Upper lobe of left lung (tissue), 6 donors: ENCODE measurements around the gene NGEF. TPM values are rescaled to one million over a fixed set of nuclear protein-coding genes. Genes with fewer than 3 reads are reported as not detected.

Experiments
- ATAC-seq, 2 donors: fragments of 200-7000 bp; cut with Tn5 transposase; one replicate each; pipeline ENCODE4 v1.9.1; 2022; ENCODE audit warnings: mild to moderate bottlenecking in 2 of 2, moderate library complexity in 2 of 2; ENCODE audit not compliant: low FRiP score in 2 of 2
- DNase-seq, 2 donors: peaks; one replicate each; pipeline ENCODE4 v3.0.0-alpha.2; 2019 to 2020
- H3K27ac ChIP-seq, 4 donors: fragments of 200-600 bp; sonication (generic); one replicate each; pipeline ENCODE4 v1.5.1; 2016 to 2019
- H3K27me3 ChIP-seq, 4 donors: fragments of 200-600 bp; sonication (generic); one replicate each; pipeline ENCODE4 v1.5.1; 2017 to 2019
- H3K36me3 ChIP-seq, 4 donors: fragments of 200-600 bp; sonication (generic); one replicate each; pipeline ENCODE4 v1.5.1; 2016 to 2019
- H3K4me1 ChIP-seq, 4 donors: fragments of 200-600 bp; sonication (generic); one replicate each; pipeline ENCODE4 v1.5.1; 2018 to 2019
- H3K4me3 ChIP-seq, 4 donors: fragments of 200-600 bp; sonication (generic); one replicate each; pipeline ENCODE4 v1.5.1; 2017 to 2019; ENCODE audit warnings: mild to moderate bottlenecking in 2 of 4, moderate library complexity in 1 of 4
- H3K9me3 ChIP-seq, 4 donors: fragments of 200-600 bp; sonication (generic); one replicate each; pipeline ENCODE4 v1.5.1; 2018 to 2019
- EP300 ChIP-seq, 4 donors: sonication (generic); formaldehyde crosslinking; IDR thresholded peaks; one replicate each; pipeline ENCODE4 v1.5.1; 2017; ENCODE audit warnings: antibody characterized with exemption in 4 of 4, control low read depth in 2 of 4
- POLR2A ChIP-seq, 4 donors: fragments of 450-650 bp; IDR thresholded peaks; one replicate each; pipeline ENCODE4 v1.5.1; 2016 to 2017; ENCODE audit warnings: antibody characterized with exemption in 4 of 4, mild to moderate bottlenecking in 2 of 4
- POLR2AphosphoS5 ChIP-seq, 2 donors: sonication (generic); formaldehyde crosslinking; IDR thresholded peaks; one replicate each; pipeline ENCODE4 v1.5.1; 2017; ENCODE audit warnings: antibody characterized with exemption in 2 of 2
- WGBS, 2 donors: methylation state at CpG; one replicate each; pipeline ENCODE4 v1.1.5; 2017 to 2018; 5-methylcytosine and 5-hydroxymethylcytosine counted together
- total RNA-seq, 6 donors: library from RNA; depleted of rRNA in 4 of 6; stranded (reverse); fragments of >200 nt in 4 of 6; gene quantifications; one replicate each; pipeline versions ENCODE4 v1.1.0 to v1.2.1, GENCODE V29; 2016 to 2021
- TF ChIP-seq, protein P1 (sequence below), 6 experiments: fragments of 450-650 bp in 4 of 6; fragments of 200-600 bp in 2 of 6; sonication (generic) in 2 of 6; IDR thresholded peaks; one replicate each; pipeline ENCODE4 v1.5.1; 2016 to 2019; ENCODE audit warnings: antibody characterized with exemption in 6 of 6
- donor health status: DM: no; HTN: no; CAD: no; lungs with moderate emphysema.
- donor health status: DM: no; HTN: yes; CAD: no; lungs with severe emphysema.

Gene NGEF
- total RNA-seq, 6 donors from 2014 or later: 0.29 to 6.3 (median 0.98) TPM; not detected in 1

DNA sequence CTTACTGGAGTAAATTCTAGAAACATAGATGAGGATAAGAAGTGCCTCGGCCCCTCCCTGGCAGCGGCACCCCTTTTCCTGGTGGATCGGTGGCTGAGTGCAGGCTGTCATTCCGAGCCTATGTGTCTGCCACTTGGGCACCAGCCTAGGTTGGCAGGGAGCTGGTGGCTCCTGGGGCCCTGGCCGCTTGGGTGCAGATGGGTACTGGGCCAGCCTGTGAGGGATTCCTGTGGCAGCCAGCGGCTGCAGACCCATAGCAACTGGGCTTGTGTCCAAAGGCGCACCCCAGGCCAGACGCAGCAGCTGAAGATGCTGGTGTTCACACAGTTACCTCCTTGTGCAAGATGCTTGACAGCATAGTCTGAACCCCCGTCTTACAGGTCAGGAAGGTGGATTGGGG is 140.2 kb downstream of the NGEF start:
- Histone ChIP-seq H3K9me3 (no peaks in the 10 kb centered on the region), H3K27me3 (peaks cover 0 to 20% (median 12%) of the 10 kb centered on the region in 4 donors), H3K27ac (no peak overlapping the region), H3K36me3 (no peaks in the 10 kb centered on the region), H3K4me1 (peaks cover 7 to 18% (median 14%) of the 10 kb centered on the region in 4 donors), H3K4me3 (no peak overlapping the region)
- ATAC-seq (no peak), DNase-seq (peak in 1 of 2 donors; percentile 57)
- TF ChIP-seq POLR2AphosphoS5 (IDR thresholded peaks at IDR 0.05) (no peak), POLR2A (IDR thresholded peaks at IDR 0.05) (no peak), EP300 (IDR thresholded peaks at IDR 0.05) (no peak)
- TF ChIP-seq, protein P1, sequence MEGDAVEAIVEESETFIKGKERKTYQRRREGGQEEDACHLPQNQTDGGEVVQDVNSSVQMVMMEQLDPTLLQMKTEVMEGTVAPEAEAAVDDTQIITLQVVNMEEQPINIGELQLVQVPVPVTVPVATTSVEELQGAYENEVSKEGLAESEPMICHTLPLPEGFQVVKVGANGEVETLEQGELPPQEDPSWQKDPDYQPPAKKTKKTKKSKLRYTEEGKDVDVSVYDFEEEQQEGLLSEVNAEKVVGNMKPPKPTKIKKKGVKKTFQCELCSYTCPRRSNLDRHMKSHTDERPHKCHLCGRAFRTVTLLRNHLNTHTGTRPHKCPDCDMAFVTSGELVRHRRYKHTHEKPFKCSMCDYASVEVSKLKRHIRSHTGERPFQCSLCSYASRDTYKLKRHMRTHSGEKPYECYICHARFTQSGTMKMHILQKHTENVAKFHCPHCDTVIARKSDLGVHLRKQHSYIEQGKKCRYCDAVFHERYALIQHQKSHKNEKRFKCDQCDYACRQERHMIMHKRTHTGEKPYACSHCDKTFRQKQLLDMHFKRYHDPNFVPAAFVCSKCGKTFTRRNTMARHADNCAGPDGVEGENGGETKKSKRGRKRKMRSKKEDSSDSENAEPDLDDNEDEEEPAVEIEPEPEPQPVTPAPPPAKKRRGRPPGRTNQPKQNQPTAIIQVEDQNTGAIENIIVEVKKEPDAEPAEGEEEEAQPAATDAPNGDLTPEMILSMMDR (IDR thresholded peaks at IDR 0.05): no peak
- WGBS, 2 donors: 75 to 93% methylated on average over 2 to 9 of the region's 9 CpGs

DNA sequence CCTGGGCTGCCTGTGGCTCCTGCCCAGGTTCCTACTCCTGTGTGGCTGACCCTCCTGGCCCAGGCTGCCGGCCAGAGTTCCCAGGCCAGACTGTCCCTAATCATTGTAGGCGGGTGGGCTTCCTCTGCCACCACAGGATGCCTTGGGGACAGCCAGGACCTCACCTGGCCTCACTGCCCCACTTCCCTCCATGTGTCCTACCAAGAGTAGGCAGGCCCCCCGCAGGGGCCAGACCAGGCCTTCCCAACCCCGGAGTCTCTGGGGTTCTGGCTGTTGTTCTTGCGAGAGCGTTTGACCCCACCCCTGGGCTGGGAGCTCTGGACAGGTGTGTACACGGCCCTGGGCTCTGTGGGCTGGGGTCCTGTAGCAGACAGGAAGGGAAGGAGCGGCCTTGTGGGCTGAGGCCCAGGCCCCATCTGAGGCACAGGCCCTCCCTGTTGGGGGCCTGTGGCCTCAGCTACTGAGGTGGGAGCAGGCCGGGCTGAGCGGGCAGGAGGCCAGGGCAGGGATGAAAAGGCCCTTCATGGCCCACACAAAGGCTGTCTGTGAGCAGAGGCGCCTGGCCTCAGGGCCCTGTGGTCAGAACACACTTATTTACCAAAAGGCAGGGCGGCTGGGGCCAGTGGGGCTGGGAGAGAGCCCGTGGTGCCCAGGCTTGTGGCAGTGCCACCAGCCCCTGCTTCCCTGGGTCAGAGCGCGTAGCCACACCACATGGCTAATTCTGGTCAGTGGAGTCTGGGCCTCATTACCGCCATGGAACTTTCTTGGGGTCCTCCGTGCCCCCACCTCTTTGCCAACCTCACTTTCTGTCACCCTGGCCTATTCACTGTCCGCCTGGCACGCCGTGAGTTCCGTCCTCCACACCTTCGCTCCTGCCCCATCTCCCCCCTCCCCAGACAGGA is 141.0 kb downstream of the NGEF start:
- DNase-seq (peak in 1 of 2 donors; percentile 58), ATAC-seq (peak in 1 of 2 donors; percentile 10)
- TF ChIP-seq POLR2A (IDR thresholded peaks at IDR 0.05) (no peak), POLR2AphosphoS5 (IDR thresholded peaks at IDR 0.05) (no peak), EP300 (IDR thresholded peaks at IDR 0.05) (no peak)
- TF ChIP-seq, protein P1 (IDR thresholded peaks at IDR 0.05): no peak
- no peak overlapping the region for H3K4me3 ChIP-seq
- no peaks in the 10 kb centered on the region for H3K36me3 ChIP-seq
- peaks cover 0 to 19% (median 11%) of the 10 kb centered on the region in 4 donors for H3K27me3 ChIP-seq
- H3K9me3 ChIP-seq: no peaks in the 10 kb centered on the region
- WGBS, 2 donors: 94% methylated on average over 16 to 19 of the region's 22 CpGs
- peaks cover 7 to 18% (median 14%) of the 10 kb centered on the region in 4 donors for H3K4me1 ChIP-seq
- no peak overlapping the region for H3K27ac ChIP-seq

DNA sequence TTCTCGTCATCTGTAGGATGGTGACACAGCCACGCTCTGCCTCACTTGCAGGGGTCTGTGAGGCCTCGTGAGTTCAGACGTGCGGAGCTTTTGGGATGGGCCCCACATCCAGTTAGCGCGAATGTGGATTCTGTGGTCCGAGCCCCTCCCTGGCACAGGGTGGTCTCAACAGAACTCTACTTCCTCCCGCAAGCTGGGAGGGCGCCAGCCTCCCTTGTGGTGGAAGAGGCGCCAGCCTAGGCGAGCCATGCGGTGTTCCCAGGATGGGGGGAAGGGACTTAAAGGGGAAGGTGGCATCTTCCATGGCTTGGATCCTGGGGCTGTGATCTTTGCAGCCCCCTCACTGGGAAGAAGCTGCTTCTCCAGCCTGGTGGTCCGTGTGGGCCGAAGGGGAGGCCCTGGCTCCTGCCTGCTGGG is 141.6 kb downstream of the NGEF start:
- TF ChIP-seq, protein P1 (IDR thresholded peaks at IDR 0.05): no peak
- TF ChIP-seq POLR2A (IDR thresholded peaks at IDR 0.05): no peak
- no peak for TF ChIP-seq EP300 (IDR thresholded peaks at IDR 0.05)
- no peak for TF ChIP-seq POLR2AphosphoS5 (IDR thresholded peaks at IDR 0.05)
- Histone ChIP-seq H3K36me3 (no peaks in the 10 kb centered on the region), H3K27ac (no peak overlapping the region), H3K4me1 (peaks cover 7 to 12% (median 8%) of the 10 kb centered on the region in 4 donors), H3K9me3 (no peaks in the 10 kb centered on the region), H3K27me3 (peaks cover 0 to 13% (median 7%) of the 10 kb centered on the region in 4 donors), H3K4me3 (no peak overlapping the region)
- ATAC-seq (no peak), DNase-seq (no peak)
- 71 to 76% methylated on average over 10 to 13 of the region's 15 CpGs for WGBS, 2 donors

DNA sequence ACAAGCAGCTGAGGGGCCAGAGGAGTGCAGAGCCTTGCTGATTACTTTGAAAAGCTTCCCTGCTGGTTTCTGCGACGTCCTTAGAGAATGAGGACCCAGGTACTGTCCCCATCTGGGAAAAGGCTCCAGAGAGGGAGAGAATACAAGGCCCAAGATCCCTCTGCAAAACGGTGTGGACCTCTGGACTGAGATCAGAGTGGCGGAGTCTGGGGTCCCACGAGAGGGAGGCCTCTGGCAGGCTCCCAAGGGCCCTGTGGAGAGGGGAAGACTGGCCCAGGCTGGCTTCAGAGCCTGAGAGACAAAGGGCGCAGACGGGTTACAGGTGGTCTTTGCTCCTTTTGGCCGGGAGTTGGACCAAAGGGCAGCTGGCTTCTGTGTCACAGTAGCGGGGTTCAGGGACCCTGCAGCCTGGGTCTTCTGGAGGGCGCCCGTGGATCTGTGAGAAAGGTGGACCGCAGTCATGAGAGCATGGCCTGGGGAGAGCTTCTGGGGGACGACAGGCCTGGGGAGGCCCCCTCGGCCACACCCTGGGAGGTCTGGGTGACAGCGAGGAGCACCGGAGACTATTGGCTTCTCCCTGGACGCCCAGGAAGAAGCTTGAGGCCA is 142.2 kb downstream of the NGEF start:
- 90 to 93% methylated on average over 11 to 17 of the region's 17 CpGs for WGBS, 2 donors
- no peak for DNase-seq
- Histone ChIP-seq H3K27me3 (peaks cover 0 to 7% (median 3%) of the 10 kb centered on the region in 4 donors), H3K27ac (no peak overlapping the region), H3K4me3 (no peak overlapping the region), H3K36me3 (no peaks in the 10 kb centered on the region), H3K4me1 (peaks cover 2 to 6% (median 4%) of the 10 kb centered on the region in 4 donors), H3K9me3 (no peaks in the 10 kb centered on the region)
- no peak for TF ChIP-seq POLR2A (IDR thresholded peaks at IDR 0.05)
- TF ChIP-seq POLR2AphosphoS5 (IDR thresholded peaks at IDR 0.05): no peak
- TF ChIP-seq EP300 (IDR thresholded peaks at IDR 0.05): no peak
- TF ChIP-seq, protein P1 (IDR thresholded peaks at IDR 0.05): no peak
- no peak for ATAC-seq
